K562 (cell line): ENCODE results near the gene FNBP1.

Experiments
- PREB ChIP-seq: sonication (generic); formaldehyde crosslinking; IDR thresholded peaks from 2 replicates; pipeline ENCODE4 v1.8.1; 2023; ENCODE audit warnings: mild to moderate bottlenecking, missing genetic modification reagents
- ZFP1 ChIP-seq: fragments of 450-650 bp; formaldehyde crosslinking; IDR thresholded peaks from 2 replicates; pipeline ENCODE4 v1.4.0; 2020; ENCODE audit warnings: mild to moderate bottlenecking, mixed read lengths

GRCh38 chr9:130042885-130043653 is at the start of gene FNBP1:
- TF ChIP-seq ZFP1 (CRISPR knock-in tag) (no peak), PREB (CRISPR knock-in tag) (no peak)
